Eye (tissue), 1 donor: ENCODE results near the gene MMADHC.

Experiments used
- DNase-seq: peaks from one replicate; pipeline ENCODE4 v3.0.0-alpha.2; 2015

Gene MMADHC

GRCh38 chr2:149587220-149587949 is at the start of gene MMADHC:
Gene MMADHC (minus strand): TSS chr2:149587775. CDS start chr2:149587097, 678 bp downstream.
- peak; percentile 98 for DNase-seq

GRCh38 chr2:149634103-149634502 is 46.5 kb upstream of the MMADHC start:
- DNase-seq: no peak

- DNase-seq: no peak
Observed at GRCh38 chr2:149630445-149630844, 42.9 kb upstream of the MMADHC start.

GRCh38 chr2:149629026-149629425 is 41.5 kb upstream of the MMADHC start:
- no peak for DNase-seq

- no peak for DNase-seq
Observed at GRCh38 chr2:149627111-149627801, 39.7 kb upstream of the MMADHC start.

- no peak for DNase-seq
Observed at GRCh38 chr2:149625671-149626070, 38.1 kb upstream of the MMADHC start.

GRCh38 chr2:149625271-149625670 is 37.7 kb upstream of the MMADHC start:
- DNase-seq: no peak

- DNase-seq: no peak
Observed at GRCh38 chr2:149622343-149622742, 34.8 kb upstream of the MMADHC start.

- DNase-seq: peak; percentile 42
Observed at GRCh38 chr2:149617476-149617875, 29.9 kb upstream of the MMADHC start.

GRCh38 chr2:149616681-149617456 is 29.3 kb upstream of the MMADHC start:
- DNase-seq: peak; percentile 49

GRCh38 chr2:149613704-149614103 is 26.1 kb upstream of the MMADHC start:
- peak; percentile 54 for DNase-seq

GRCh38 chr2:149612122-149612521 is 24.5 kb upstream of the MMADHC start:
- peak; percentile 48 for DNase-seq

GRCh38 chr2:149611100-149611820 is 23.7 kb upstream of the MMADHC start:
- DNase-seq: peak; percentile 80

- no peak for DNase-seq
Observed at GRCh38 chr2:149606251-149606811, 18.8 kb upstream of the MMADHC start.

- no peak for DNase-seq
Observed at GRCh38 chr2:149603248-149603647, 15.7 kb upstream of the MMADHC start.

- no peak for DNase-seq
Observed at GRCh38 chr2:149601141-149601796, 13.7 kb upstream of the MMADHC start.

- DNase-seq: peak; percentile 92
Observed at GRCh38 chr2:149597668-149598326, 10.2 kb upstream of the MMADHC start.

- no peak for DNase-seq
Observed at GRCh38 chr2:149597050-149597667, 9.6 kb upstream of the MMADHC start.

GRCh38 chr2:149596471-149596870 is 8.9 kb upstream of the MMADHC start:
- DNase-seq: no peak

GRCh38 chr2:149595056-149595963 is 7.7 kb upstream of the MMADHC start:
- DNase-seq: no peak
